Mammary epithelial cell (primary cell): ENCODE measurements around the gene CA4.
"Not testable (repeated sequence)": the region's sequence is repeated elsewhere in the genome, so short reads cannot be mapped to it uniquely, and the experiment has no call there.

Source experiments
- CTCF ChIP-seq, 2 donors: IDR thresholded peaks in 1 of 2; conservative IDR thresholded peaks in 1 of 2; 2 replicates each; pipeline ENCODE4 v1.5.1; 2011 to 2012; ENCODE audit warnings: inconsistent platforms in 2 of 2, low read length in 2 of 2, mild to moderate bottlenecking in 2 of 2, control low read depth in 1 of 2, low read depth in 1 of 2; ENCODE audit not compliant: insufficient read depth in 1 of 2; ENCODE audit errors: extremely low read depth in 1 of 2
- EZH2 ChIP-seq: IDR thresholded peaks from 2 replicates; pipeline ENCODE4 v1.6.1; 2012; ENCODE audit warnings: low read length, inconsistent platforms, borderline replicate concordance

- not testable (repeated sequence) for TF ChIP-seq CTCF (conservative IDR thresholded peaks at IDR 0.05 in 1 of 2, IDR thresholded peaks at IDR 0.05 in 1 of 2; ENCODE audit: extremely low read depth in 1 of 2, insufficient read depth in 1 of 2, low read depth in 1 of 2, low read length in 2 of 2); EZH2
These were observed 49.2 kb upstream of the CA4 start for GRCh38 chr17:60100577-60100976.
